Endothelial cell of umbilical vein (primary cell): Measurements from ENCODE around the gene CDKN3. TPM values are rescaled to one million over a fixed set of nuclear protein-coding genes. Genes with fewer than 3 reads are reported as not detected.

ENCODE experiments used
- BruUV-seq: library from RNA; stranded (reverse); fragments of 400-500 nt; replicated peaks from 2 replicates; lab custom pipeline; 2021; lab: Mats Ljungman, UMichigan
- CTCF ChIA-PET: fragments of 300-600, 350-600 bp; sonication (Branson Sonifier 250); formaldehyde crosslinking; loops from one replicate; lab custom pipeline; 2021; ENCODE audit warnings: antibody characterized with exemption, inconsistent platforms; lab: Charles Lee
- POLR2A ChIA-PET: fragments of 300-600, 350-600 bp; sonication (Branson Sonifier 250); formaldehyde crosslinking; loops from one replicate; lab custom pipeline; 2021; ENCODE audit warnings: antibody characterized with exemption, inconsistent platforms; lab: Charles Lee
- DNase-seq: peaks from one replicate; pipeline ENCODE4 v3.0.0-alpha.2; 2011; ENCODE audit warnings: low read depth, low spot score
- FAIRE-seq: peaks from 2 replicates; lab custom pipeline; 2011; peaks lifted over from hg19 to GRCh38; lab: Jason Lieb, UNC
- H2AFZ ChIP-seq: 2 replicates; pipeline ENCODE4 v1.6.0; 2012; ENCODE audit warnings: low read depth, low read length, control low read depth, inconsistent platforms
- H3K27ac ChIP-seq: 2 replicates; pipeline ENCODE4 v1.5.1; 2011; ENCODE audit warnings: low read depth, mild to moderate bottlenecking, control low read depth, low read length, moderate library complexity; ENCODE audit not compliant: insufficient read depth
- H3K27me3 ChIP-seq, 2 experiments: 2 replicates each; pipeline versions ENCODE4 v1.6.0 to v1.6.1; 2011; ENCODE audit warnings: low read length in 2 of 2, mixed read lengths in 1 of 2; ENCODE audit not compliant: control insufficient read depth in 2 of 2, insufficient read depth in 2 of 2
- H3K36me3 ChIP-seq, 2 experiments: 2 replicates in 1 of 2; 3 replicates in 1 of 2; pipeline ENCODE4 v1.5.1; 2011; ENCODE audit warnings: low read length in 2 of 2, mild to moderate bottlenecking in 1 of 2, moderate library complexity in 1 of 2; ENCODE audit not compliant: control insufficient read depth in 2 of 2, insufficient read depth in 2 of 2; ENCODE audit errors: extremely low read depth in 1 of 2
- H3K4me1 ChIP-seq: 3 replicates; pipeline ENCODE4 v1.5.1; 2011; ENCODE audit warnings: mild to moderate bottlenecking, low read length; ENCODE audit not compliant: control insufficient read depth, insufficient read depth; ENCODE audit errors: extremely low read depth
- H3K4me2 ChIP-seq: 2 replicates; pipeline ENCODE4 v1.6.1; 2011; ENCODE audit warnings: low read length, control low read depth, mixed read lengths; ENCODE audit not compliant: insufficient read depth
- H3K4me3 ChIP-seq, 3 experiments: fragments of 200-600 bp in 1 of 3; sonication (generic), shearing (Covaris generic) in 1 of 3; replicated peaks in 1 of 3; 2 replicates each; pipeline ENCODE4 v1.5.1; 2011 to 2016; ENCODE audit warnings: control low read depth in 3 of 3, low read length in 3 of 3, mild to moderate bottlenecking in 2 of 3, inconsistent platforms in 1 of 3, low read depth in 1 of 3, moderate library complexity in 1 of 3; ENCODE audit not compliant: insufficient read depth in 1 of 3
- H3K79me2 ChIP-seq: 2 replicates; pipeline ENCODE4 v1.6.0; 2012; ENCODE audit warnings: low read length, inconsistent platforms; ENCODE audit not compliant: control insufficient read depth, insufficient read depth
- H3K9ac ChIP-seq: replicated peaks from 2 replicates; pipeline ENCODE3; 2011; ENCODE audit warnings: low read length, control low read depth; ENCODE audit not compliant: insufficient read depth; ENCODE audit errors: extremely low read depth
- H3K9me1 ChIP-seq: replicated peaks from 3 replicates; pipeline ENCODE4 v1.6.0; 2011; ENCODE audit warnings: mild to moderate bottlenecking, low read length; ENCODE audit not compliant: control insufficient read depth, insufficient read depth; ENCODE audit errors: extremely low read depth
- H3K9me3 ChIP-seq: replicated peaks from 2 replicates; pipeline ENCODE4 v1.5.1; 2012; ENCODE audit warnings: low read length, inconsistent platforms; ENCODE audit not compliant: control insufficient read depth, insufficient read depth
- H4K20me1 ChIP-seq: replicated peaks from 2 replicates; pipeline ENCODE3; 2011; ENCODE audit warnings: mild to moderate bottlenecking, low read length; ENCODE audit not compliant: control insufficient read depth, insufficient read depth; ENCODE audit errors: extremely low read depth
- EZH2 ChIP-seq: IDR thresholded peaks from 2 replicates; pipeline ENCODE4 v1.6.1; 2012; ENCODE audit warnings: borderline replicate concordance, low read depth, mild to moderate bottlenecking, moderate library complexity, low read length, inconsistent platforms; ENCODE audit not compliant: severe bottlenecking
- FOS ChIP-seq: IDR thresholded peaks from 2 replicates; pipeline ENCODE4 v1.6.1; 2011; ENCODE audit warnings: mild to moderate bottlenecking, low read length, moderate library complexity, borderline replicate concordance; ENCODE audit not compliant: insufficient read depth
- GATA2 ChIP-seq: IDR thresholded peaks from 2 replicates; pipeline ENCODE4 v1.7.0; 2011; ENCODE audit warnings: low read depth, mild to moderate bottlenecking, moderate library complexity, mixed read lengths, low read length; ENCODE audit not compliant: insufficient read length, insufficient read depth
- JUN ChIP-seq: IDR thresholded peaks from 2 replicates; pipeline ENCODE4 v1.6.1; 2011; ENCODE audit warnings: borderline replicate concordance, low read depth; ENCODE audit not compliant: insufficient read length, insufficient read depth
- MYC ChIP-seq: IDR thresholded peaks from one replicate; pipeline ENCODE4 v1.6.1; 2011; ENCODE audit warnings: mild to moderate bottlenecking, low read depth, low read length
- POLR2A ChIP-seq: IDR thresholded peaks from 2 replicates; pipeline ENCODE4 v1.6.1; 2012; ENCODE audit warnings: low read depth, mild to moderate bottlenecking, control low read depth, low read length
- POLR2AphosphoS5 ChIP-seq: IDR thresholded peaks from 2 replicates; pipeline ENCODE4 v1.6.1; 2012; ENCODE audit warnings: low read depth, mild to moderate bottlenecking, control low read depth, low read length, moderate library complexity; ENCODE audit not compliant: insufficient read depth
- dilution Hi-C: fragments of 300-500 bp; cut with MboI; formaldehyde crosslinking; loops from one replicate; pipeline ENCODE4 v1.15.0; 2019; ENCODE audit warnings: low sequenced_read_pairs; ENCODE audit not compliant: extremely low pct_ligation_motif_present
- intact Hi-C: fragments of 100-400 bp; cut with micrococcal nuclease; formaldehyde crosslinking; loops from one replicate; pipeline ENCODE4 v1.10.0; 2022
- polyA plus RNA-seq, 4 experiments: library from polyadenylated mRNA; depleted of rRNA in 3 of 4; stranded (reverse) in 3 of 4; unstranded in 1 of 4; fragments of >200 nt; gene quantifications; 2 replicates each; pipeline versions ENCODE4 v1.2.1 to v1.2.3, GENCODE V29; 2011 to 2012; ENCODE audit warnings: missing spikeins in 1 of 4
- total RNA-seq: library from RNA; stranded (reverse); gene quantifications from 2 replicates; pipeline ENCODE4 v1.2.3, GENCODE V29; 2021
- TF ChIP-seq, protein P1 (sequence below): IDR thresholded peaks from 2 replicates; pipeline ENCODE4 v1.6.1; 2011; ENCODE audit not compliant: insufficient read depth, insufficient read length
- TF ChIP-seq, protein P2 (sequence below), 2 donors: IDR thresholded peaks; 1 replicate in 1 of 2; 2 replicates in 1 of 2; pipeline ENCODE4 v1.5.1; 2011; ENCODE audit warnings: low read length in 2 of 2, mild to moderate bottlenecking in 2 of 2, moderate library complexity in 2 of 2, control low read depth in 1 of 2, inconsistent platforms in 1 of 2, low read depth in 1 of 2; ENCODE audit not compliant: insufficient read depth in 1 of 2; ENCODE audit errors: extremely low read depth in 1 of 2

CDKN3 gene
- total and polyA plus RNA-seq, 2 donors (not counting 3 experiments of a cell fraction or from before 2014, with no cell fraction given), result 36.6 to 52.0 TPM

DNA sequence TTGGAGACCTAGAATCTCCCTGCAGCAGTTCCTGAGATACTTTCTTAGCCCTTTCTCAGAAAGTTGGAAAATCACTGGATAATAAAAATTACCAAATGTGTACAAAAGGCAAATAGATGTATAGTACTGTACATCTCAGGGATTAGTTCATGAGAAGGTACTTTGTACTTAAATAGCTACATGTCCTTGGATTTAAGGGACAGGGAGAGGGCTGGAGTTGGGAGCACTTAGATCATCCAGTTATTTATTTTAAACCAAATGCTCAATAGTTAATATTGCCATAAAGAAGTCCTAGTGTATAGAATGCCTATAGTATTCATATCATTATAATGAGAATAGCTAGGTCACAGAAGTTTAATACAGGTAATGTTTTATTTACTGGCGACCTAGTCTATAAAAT, 13.4 kb downstream of the CDKN3 start:
- Histone ChIP-seq H3K36me3 (no peaks in the 10 kb centered on the region), H3K79me2 (no peaks in the 10 kb centered on the region), H4K20me1 (no peaks in the 10 kb centered on the region), H3K9ac (no peak overlapping the region), H3K9me3 (no peaks in the 10 kb centered on the region), H3K27me3 (no peaks in the 10 kb centered on the region), H3K9me1 (no peaks in the 10 kb centered on the region), H3K4me1 (no peaks in the 10 kb centered on the region), H3K4me2 (no peak overlapping the region), H3K27ac (no peak overlapping the region), H3K4me3 (no peak overlapping the region), H2AFZ (no peak overlapping the region)
- TF ChIP-seq, protein P1, sequence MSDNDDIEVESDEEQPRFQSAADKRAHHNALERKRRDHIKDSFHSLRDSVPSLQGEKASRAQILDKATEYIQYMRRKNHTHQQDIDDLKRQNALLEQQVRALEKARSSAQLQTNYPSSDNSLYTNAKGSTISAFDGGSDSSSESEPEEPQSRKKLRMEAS, result no peak
- TF ChIP-seq FOS (no peak), MYC (no peak), JUN (no peak), POLR2A (no peak), GATA2 (no peak), EZH2 (no peak), POLR2AphosphoS5 (no peak)
- TF ChIP-seq, protein P2, sequence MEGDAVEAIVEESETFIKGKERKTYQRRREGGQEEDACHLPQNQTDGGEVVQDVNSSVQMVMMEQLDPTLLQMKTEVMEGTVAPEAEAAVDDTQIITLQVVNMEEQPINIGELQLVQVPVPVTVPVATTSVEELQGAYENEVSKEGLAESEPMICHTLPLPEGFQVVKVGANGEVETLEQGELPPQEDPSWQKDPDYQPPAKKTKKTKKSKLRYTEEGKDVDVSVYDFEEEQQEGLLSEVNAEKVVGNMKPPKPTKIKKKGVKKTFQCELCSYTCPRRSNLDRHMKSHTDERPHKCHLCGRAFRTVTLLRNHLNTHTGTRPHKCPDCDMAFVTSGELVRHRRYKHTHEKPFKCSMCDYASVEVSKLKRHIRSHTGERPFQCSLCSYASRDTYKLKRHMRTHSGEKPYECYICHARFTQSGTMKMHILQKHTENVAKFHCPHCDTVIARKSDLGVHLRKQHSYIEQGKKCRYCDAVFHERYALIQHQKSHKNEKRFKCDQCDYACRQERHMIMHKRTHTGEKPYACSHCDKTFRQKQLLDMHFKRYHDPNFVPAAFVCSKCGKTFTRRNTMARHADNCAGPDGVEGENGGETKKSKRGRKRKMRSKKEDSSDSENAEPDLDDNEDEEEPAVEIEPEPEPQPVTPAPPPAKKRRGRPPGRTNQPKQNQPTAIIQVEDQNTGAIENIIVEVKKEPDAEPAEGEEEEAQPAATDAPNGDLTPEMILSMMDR (IDR thresholded peaks at IDR 0.05; ENCODE audit: extremely low read depth in 1 of 2, insufficient read depth in 1 of 2, low read depth in 1 of 2, low read length in 2 of 2), result no peak
- FAIRE-seq (no peak), DNase-seq (no peak)
- CTCF ChIA-PET, result interaction anchor here (2.5 kb wide), 1 partner anchor 10 kb away, joined by 8 read pairs; no protein-coding TSS in a partner anchor
- dilution Hi-C loops, result no loop called here
- BruUV-seq, result no TSS peak
- POLR2A ChIA-PET, result no interaction called here
- intact Hi-C loops, result loop anchor here (1.0 kb wide), 1 partner anchor 39 kb away; no protein-coding TSS in a partner anchor
